GM12878 (cell line): ENCODE results near the gene SAP130. TPM values are rescaled to one million over a fixed set of nuclear protein-coding genes. Genes with fewer than 3 reads are reported as not detected.

Experiments used
- ATAC-seq: fragments of 200-7000 bp; cut with Tn5 transposase; 3 replicates; pipeline ENCODE4 v1.9.1; 2020; ENCODE audit warnings: mild to moderate bottlenecking, moderate library complexity
- BruUV-seq: library from RNA; stranded (reverse); fragments of 400-500 nt; replicated peaks from 2 replicates; lab custom pipeline; 2021; lab: Mats Ljungman, UMichigan
- CTCF ChIA-PET: fragments of 300-600 bp; sonication (Branson Sonifier 250); formaldehyde crosslinking; extraction: SDS; loops from one replicate; lab custom pipeline; 2021; ENCODE audit warnings: inconsistent platforms; lab: Yijun Ruan, JAX
- POLR2A ChIA-PET: fragments of 350-600 bp; formaldehyde crosslinking; extraction: SDS; loops from one replicate; lab custom pipeline; 2021; ENCODE audit warnings: inconsistent platforms; lab: Charles Lee
- RAD21 ChIA-PET: fragments of 300-600 bp; sonication (Branson Sonifier 250); formaldehyde crosslinking; loops from one replicate; lab custom pipeline; 2023; ENCODE audit warnings: antibody characterized with exemption; ENCODE audit not compliant: unreplicated experiment; lab: Charles Lee
- SMC1A ChIA-PET: fragments of 300-600 bp; sonication (Branson Sonifier 250); formaldehyde crosslinking; loops from one replicate; lab custom pipeline; 2023; ENCODE audit not compliant: unreplicated experiment, uncharacterized antibody; lab: Charles Lee
- DNase-seq: peaks from one replicate; pipeline ENCODE4 v3.0.0-alpha.2; 2011; ENCODE audit warnings: low read depth, low spot score
- FAIRE-seq: peaks from 3 replicates; lab custom pipeline; 2011; peaks lifted over from hg19 to GRCh38; lab: Jason Lieb, UNC
- H2AFZ ChIP-seq: 2 replicates; pipeline ENCODE4 v1.6.0; 2011; ENCODE audit warnings: low read depth, low read length, control low read depth; ENCODE audit not compliant: control insufficient read depth
- H3K27ac ChIP-seq: 2 replicates; pipeline ENCODE4 v1.5.1; 2011; ENCODE audit warnings: control low read depth; ENCODE audit not compliant: control insufficient read depth, insufficient read depth
- H3K27me3 ChIP-seq, 2 experiments: replicated peaks in 1 of 2; 2 replicates each; pipeline versions ENCODE4 v1.6.0 to v1.6.1; 2011; ENCODE audit warnings: low read length in 1 of 2; ENCODE audit not compliant: control insufficient read depth in 2 of 2, insufficient read depth in 2 of 2
- H3K36me3 ChIP-seq, 2 experiments: 2 replicates each; pipeline ENCODE4 v1.5.1; 2011; ENCODE audit warnings: low read length in 1 of 2; ENCODE audit not compliant: control insufficient read depth in 2 of 2, insufficient read depth in 2 of 2
- H3K4me1 ChIP-seq: 2 replicates; pipeline ENCODE4 v1.6.1; 2011; ENCODE audit warnings: mild to moderate bottlenecking, low read length, moderate library complexity, mixed read lengths; ENCODE audit not compliant: control insufficient read depth, insufficient read depth
- H3K4me2 ChIP-seq: 2 replicates; pipeline ENCODE4 v1.6.0; 2011; ENCODE audit warnings: control low read depth; ENCODE audit not compliant: control insufficient read depth, insufficient read depth
- H3K4me3 ChIP-seq: fragments of 200-600 bp; sonication (generic); 2 replicates; pipeline ENCODE4 v1.5.1; 2016
- H3K79me2 ChIP-seq: 2 replicates; pipeline ENCODE4 v1.6.0; 2011; ENCODE audit warnings: low read length; ENCODE audit not compliant: control insufficient read depth, insufficient read depth
- H3K9ac ChIP-seq: 2 replicates; pipeline ENCODE4 v1.8.0; 2011; ENCODE audit warnings: low read length, control low read depth, mixed read lengths; ENCODE audit not compliant: control insufficient read depth, insufficient read depth
- H3K9me3 ChIP-seq: replicated peaks from 3 replicates; pipeline ENCODE4 v1.5.1; 2011; ENCODE audit warnings: mild to moderate bottlenecking, low read length; ENCODE audit not compliant: control insufficient read depth, insufficient read depth
- H4K20me1 ChIP-seq: 2 replicates; pipeline ENCODE4 v1.6.0; 2011; ENCODE audit not compliant: control insufficient read depth, insufficient read depth
- CEBPB ChIP-seq, 2 experiments: fragments of 150-350 bp in 1 of 2; IDR thresholded peaks; 2 replicates each; pipeline ENCODE4 v1.6.1; 2012 to 2014; ENCODE audit warnings: low read depth in 2 of 2, low read length in 2 of 2, borderline replicate concordance in 1 of 2, inconsistent platforms in 1 of 2
- MTA2 ChIP-seq: fragments of 450-650 bp; IDR thresholded peaks from 2 replicates; pipeline ENCODE4 v1.6.1; 2016; ENCODE audit warnings: low read depth, mild to moderate bottlenecking, moderate library complexity
- NR2C1 ChIP-seq: fragments of 450-650 bp; IDR thresholded peaks from 2 replicates; pipeline ENCODE4 v1.6.1; 2017; ENCODE audit warnings: antibody characterized with exemption, mild to moderate bottlenecking, moderate library complexity
- NR2C2 ChIP-seq: IDR thresholded peaks from 2 replicates; pipeline ENCODE4 v1.6.1; 2011; ENCODE audit warnings: borderline replicate concordance, low read depth; ENCODE audit not compliant: control insufficient read depth, insufficient read length
- SMC3 ChIP-seq: IDR thresholded peaks from 2 replicates; pipeline ENCODE4 v1.6.1; 2011; ENCODE audit warnings: low read length, improper control_type of control experiment, borderline replicate concordance
- WGBS: methylation state at CpG from one replicate; pipeline ENCODE4 v1.1.6; 2016; ENCODE audit warnings: low lambda C conversion rate; ENCODE audit not compliant: insufficient replicate concordance, insufficient coverage; ENCODE audit errors: missing lambda C conversion rate; 5-methylcytosine and 5-hydroxymethylcytosine counted together
- in situ Hi-C: fragments of 300-500 bp; cut with MboI; formaldehyde crosslinking; loops from 9 replicates; pipeline ENCODE4 v1.14.3; 2018; ENCODE audit warnings: mixed read lengths
- intact Hi-C: fragments of 100-400 bp; cut with micrococcal nuclease; formaldehyde crosslinking; loops from one replicate; pipeline ENCODE4 v1.14.2; 2022; ENCODE audit not compliant: unreplicated experiment
- polyA plus RNA-seq, 11 experiments: library from polyadenylated mRNA; depleted of rRNA in 4 of 11; unstranded in 6 of 11; stranded (reverse) in 5 of 11; fragments of >200 nt; fragmentation: Nextera tagmentation in 4 of 11; fragmentation: Illumina TruSeq in 1 of 11; extraction: Ambion mirVana in 4 of 11; extraction: Trizol in 1 of 11; gene quantifications; 1 replicate in 1 of 11; 2 replicates in 10 of 11; pipeline versions ENCODE4 v1.2.1 to v1.2.3, GENCODE V29; 2011 to 2016; ENCODE audit warnings: inconsistent platforms in 2 of 11, missing spikeins in 2 of 11, low read depth in 1 of 11
- total RNA-seq, 4 experiments: library from RNA; depleted of rRNA in 3 of 4; stranded (reverse); fragments of >200 nt in 3 of 4; fragmentation: Illumina TruSeq in 1 of 4; extraction: Trizol in 1 of 4; gene quantifications; 2 replicates each; pipeline versions ENCODE4 v1.2.1 to v1.2.3, GENCODE V29; 2013 to 2021
- TF ChIP-seq, protein P1 (sequence below), 3 experiments: IDR thresholded peaks in 2 of 3; conservative IDR thresholded peaks in 1 of 3; 2 replicates each; pipeline ENCODE4 v1.5.1; 2011; ENCODE audit warnings: low read depth in 3 of 3, low read length in 3 of 3, mild to moderate bottlenecking in 3 of 3, control low read depth in 2 of 3, moderate library complexity in 2 of 3, inconsistent platforms in 1 of 3, mixed read lengths in 1 of 3; ENCODE audit not compliant: control insufficient read depth in 2 of 3, insufficient read depth in 1 of 3; ENCODE audit errors: extremely low read depth in 1 of 3

SAP130 gene
- total and polyA plus RNA-seq, 10 of the 15 experiments (the other 5 are each of a cell fraction or from before 2014, with no cell fraction given), result 5.0 to 26.2 (median 9.9) TPM

DNA sequence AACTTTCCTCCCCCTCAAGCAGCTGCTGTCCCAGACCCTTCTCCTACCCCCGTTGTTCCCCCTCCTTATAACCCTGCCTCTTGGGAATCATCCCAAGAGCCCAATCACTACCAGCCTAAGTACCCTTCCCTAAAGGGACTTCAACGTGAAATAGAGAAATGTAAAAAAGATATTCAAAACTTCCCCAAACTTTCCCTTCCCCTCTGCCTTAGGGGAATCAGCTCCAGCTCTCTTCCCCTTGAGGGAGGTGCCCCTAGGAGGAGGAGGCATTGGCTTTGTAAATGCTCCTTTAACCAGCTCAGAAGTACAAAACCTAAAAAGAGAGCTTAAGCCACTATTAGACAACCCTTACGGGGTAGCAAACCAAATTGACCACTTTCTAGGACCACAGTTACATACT, 10.6 kb upstream of the SAP130 start:
- Histone ChIP-seq H3K4me2 (no peak overlapping the region), H2AFZ (no peak overlapping the region; the same call in 1 of the 2 replicates), H3K9me3 (peaks cover 16% of the 10 kb centered on the region; the same call in 2 of the 3 replicates), H3K27ac (no peak overlapping the region), H3K79me2 (no peaks in the 10 kb centered on the region), H4K20me1 (no peaks in the 10 kb centered on the region), H3K36me3 (no peaks in the 10 kb centered on the region), H3K4me1 (no peaks in the 10 kb centered on the region; the same call in 1 of the 2 replicates), H3K4me3 (no peak overlapping the region), H3K9ac (no peak overlapping the region), H3K27me3 (no peaks in the 10 kb centered on the region)
- no peak for ATAC-seq
- ChIA-PET SMC1A (no interaction called here), CTCF (no interaction called here), RAD21 (no interaction called here), POLR2A (no interaction called here)
- DNase-seq, result no peak
- FAIRE-seq, result no peak
- intact Hi-C loops, result no loop called here
- 2% methylated on average over 3 of the region's 3 CpGs for WGBS
- in situ Hi-C loops, result no loop called here
- no TSS peak for BruUV-seq
- TF ChIP-seq NR2C2 (no peak), MTA2 (no peak), SMC3 (no peak), CEBPB (IDR thresholded peaks at IDR 0.05; ENCODE audit: borderline replicate concordance in 1 of 2, low read depth in 2 of 2, low read length in 2 of 2) (no peak)

DNA sequence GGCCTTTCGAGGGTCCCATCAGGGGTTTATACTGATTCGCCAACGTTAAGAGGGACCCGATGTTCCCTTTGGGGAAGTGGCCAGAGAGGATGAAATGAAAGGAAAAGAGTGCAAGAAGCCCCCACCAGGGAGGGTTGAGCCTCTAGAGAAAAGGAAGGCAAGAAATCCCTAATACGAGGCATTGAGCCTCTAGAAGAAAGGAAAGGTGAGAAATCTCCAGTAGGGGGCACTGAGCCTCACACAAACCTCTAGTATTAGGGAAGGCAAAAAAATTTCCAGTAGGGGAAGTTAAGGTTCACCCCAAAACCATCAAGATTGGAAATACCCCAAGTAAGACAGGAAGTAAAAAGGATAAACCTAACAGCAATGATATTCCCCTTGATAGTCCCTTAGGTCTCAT, 9.8 kb upstream of the SAP130 start:
- POLR2A ChIA-PET, result no interaction called here
- SMC1A ChIA-PET, result no interaction called here
- Histone ChIP-seq H3K27me3 (no peaks in the 10 kb centered on the region), H3K9me3 (peaks cover 17% of the 10 kb centered on the region), H3K79me2 (no peaks in the 10 kb centered on the region), H3K9ac (no peak overlapping the region), H3K4me1 (no peaks in the 10 kb centered on the region; the same call in 1 of the 2 replicates), H4K20me1 (no peaks in the 10 kb centered on the region), H3K36me3 (no peaks in the 10 kb centered on the region), H3K27ac (no peak overlapping the region), H3K4me3 (no peak overlapping the region), H3K4me2 (no peak overlapping the region), H2AFZ (no peak overlapping the region)
- no peak for DNase-seq
- WGBS, result 82% methylated on average over 5 of the region's 5 CpGs
- FAIRE-seq, result no peak
- BruUV-seq, result no TSS peak
- intact Hi-C loops, result no loop called here
- in situ Hi-C loops, result no loop called here
- ATAC-seq, result no peak
- CTCF ChIA-PET, result no interaction called here
- TF ChIP-seq, protein P1, sequence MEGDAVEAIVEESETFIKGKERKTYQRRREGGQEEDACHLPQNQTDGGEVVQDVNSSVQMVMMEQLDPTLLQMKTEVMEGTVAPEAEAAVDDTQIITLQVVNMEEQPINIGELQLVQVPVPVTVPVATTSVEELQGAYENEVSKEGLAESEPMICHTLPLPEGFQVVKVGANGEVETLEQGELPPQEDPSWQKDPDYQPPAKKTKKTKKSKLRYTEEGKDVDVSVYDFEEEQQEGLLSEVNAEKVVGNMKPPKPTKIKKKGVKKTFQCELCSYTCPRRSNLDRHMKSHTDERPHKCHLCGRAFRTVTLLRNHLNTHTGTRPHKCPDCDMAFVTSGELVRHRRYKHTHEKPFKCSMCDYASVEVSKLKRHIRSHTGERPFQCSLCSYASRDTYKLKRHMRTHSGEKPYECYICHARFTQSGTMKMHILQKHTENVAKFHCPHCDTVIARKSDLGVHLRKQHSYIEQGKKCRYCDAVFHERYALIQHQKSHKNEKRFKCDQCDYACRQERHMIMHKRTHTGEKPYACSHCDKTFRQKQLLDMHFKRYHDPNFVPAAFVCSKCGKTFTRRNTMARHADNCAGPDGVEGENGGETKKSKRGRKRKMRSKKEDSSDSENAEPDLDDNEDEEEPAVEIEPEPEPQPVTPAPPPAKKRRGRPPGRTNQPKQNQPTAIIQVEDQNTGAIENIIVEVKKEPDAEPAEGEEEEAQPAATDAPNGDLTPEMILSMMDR (IDR thresholded peaks at IDR 0.05 in 2 of 3, conservative IDR thresholded peaks at IDR 0.05 in 1 of 3; ENCODE audit: control insufficient read depth in 2 of 3, extremely low read depth in 1 of 3, insufficient read depth in 1 of 3, low read depth in 3 of 3, low read length in 3 of 3), result 0 out of 6 replicates have a peak, but pooled peaks of 1 of the 3 experiments have one; percentile 2
- no peak for TF ChIP-seq NR2C1
- RAD21 ChIA-PET, result no interaction called here
